Karpas-422 (cell line): Measurements from ENCODE around the gene ADAM22. TPM values are rescaled to one million over a fixed set of nuclear protein-coding genes. Genes with fewer than 3 reads are reported as not detected.

Experiments
- DNase-seq: peaks from one replicate; pipeline ENCODE4 v3.0.0-alpha.2; 2015
- H2AFZ ChIP-seq: fragments of 200-600 bp; sonication (generic); 2 replicates; pipeline ENCODE4 v1.6.1; 2014; ENCODE audit warnings: antibody characterized with exemption, low read length, mixed read lengths
- H3K27ac ChIP-seq: fragments of 200-600 bp; sonication (generic); 2 replicates; pipeline ENCODE4 v1.5.1; 2014; ENCODE audit warnings: mild to moderate bottlenecking, low read length, moderate library complexity
- H3K27me3 ChIP-seq: fragments of 200-600 bp; sonication (generic); 2 replicates; pipeline ENCODE4 v1.6.1; 2014; ENCODE audit warnings: low read length, mixed read lengths
- H3K36me3 ChIP-seq: fragments of 200-600 bp; sonication (generic); 2 replicates; pipeline ENCODE4 v1.6.1; 2014; ENCODE audit warnings: low read length, mixed read lengths; ENCODE audit not compliant: insufficient read depth
- H3K4me1 ChIP-seq: fragments of 200-600 bp; sonication (generic); 2 replicates; pipeline ENCODE4 v1.6.1; 2014; ENCODE audit warnings: mild to moderate bottlenecking, low read length, mixed read lengths
- H3K4me2 ChIP-seq: fragments of 200-600 bp; sonication (generic); 2 replicates; pipeline ENCODE4 v1.6.1; 2014; ENCODE audit warnings: low read length, low read depth, mild to moderate bottlenecking; ENCODE audit not compliant: poor library complexity, severe bottlenecking
- H3K4me3 ChIP-seq: fragments of 200-600 bp; sonication (generic); 2 replicates; pipeline ENCODE4 v1.5.1; 2014; ENCODE audit warnings: mild to moderate bottlenecking, antibody characterized with exemption, low read length, mixed read lengths
- H3K79me2 ChIP-seq: fragments of 200-600 bp; sonication (generic); 2 replicates; pipeline ENCODE4 v1.6.1; 2014; ENCODE audit warnings: mild to moderate bottlenecking, low read length, mixed read lengths
- H3K9ac ChIP-seq: fragments of 200-600 bp; sonication (generic); 2 replicates; pipeline ENCODE4 v1.6.0; 2014; ENCODE audit warnings: low read length
- H3K9me2 ChIP-seq: fragments of 200-600 bp; sonication (generic), shearing (Covaris generic); replicated peaks from 2 replicates; pipeline ENCODE4 v1.6.0; 2014; ENCODE audit warnings: mild to moderate bottlenecking, low read length, moderate library complexity; ENCODE audit not compliant: insufficient read depth
- H3K9me3 ChIP-seq: fragments of 300-700, 200-600 bp; sonication (generic); 2 replicates; pipeline ENCODE4 v1.6.1; 2014; ENCODE audit warnings: low read length, mixed read lengths
- H4K20me1 ChIP-seq: fragments of 200-600 bp; sonication (generic); 2 replicates; pipeline ENCODE4 v1.6.1; 2014; ENCODE audit warnings: mild to moderate bottlenecking, antibody characterized with exemption, low read length, low read depth; ENCODE audit not compliant: insufficient read depth
- total RNA-seq: library from RNA; depleted of rRNA; stranded (reverse); fragments of >200 nt; shearing (Covaris generic); gene quantifications from 2 replicates; pipeline ENCODE4 v1.2.3, GENCODE V29; 2014; ENCODE audit warnings: low replicate concordance

ADAM22 gene
- total RNA-seq, 1 experiment from 2014 or later: 6.1 TPM

GRCh38 chr7:88005191-88005590 is 71.1 kb downstream of the ADAM22 start:
- no peaks in the 10 kb centered on the region for H3K9me2 ChIP-seq
- DNase-seq: no peak
- H3K36me3 ChIP-seq: no peaks in the 10 kb centered on the region
- no peaks in the 10 kb centered on the region for H3K4me1 ChIP-seq
- H3K4me2 ChIP-seq: no peak overlapping the region
- H2AFZ ChIP-seq: no peak overlapping the region
- no peaks in the 10 kb centered on the region for H4K20me1 ChIP-seq
- no peaks in the 10 kb centered on the region for H3K79me2 ChIP-seq
- no peak overlapping the region for H3K4me3 ChIP-seq
- H3K9ac ChIP-seq: no peak overlapping the region
- H3K9me3 ChIP-seq: no peaks in the 10 kb centered on the region
- H3K27me3 ChIP-seq: no peaks in the 10 kb centered on the region
- H3K27ac ChIP-seq: no peak overlapping the region

DNA sequence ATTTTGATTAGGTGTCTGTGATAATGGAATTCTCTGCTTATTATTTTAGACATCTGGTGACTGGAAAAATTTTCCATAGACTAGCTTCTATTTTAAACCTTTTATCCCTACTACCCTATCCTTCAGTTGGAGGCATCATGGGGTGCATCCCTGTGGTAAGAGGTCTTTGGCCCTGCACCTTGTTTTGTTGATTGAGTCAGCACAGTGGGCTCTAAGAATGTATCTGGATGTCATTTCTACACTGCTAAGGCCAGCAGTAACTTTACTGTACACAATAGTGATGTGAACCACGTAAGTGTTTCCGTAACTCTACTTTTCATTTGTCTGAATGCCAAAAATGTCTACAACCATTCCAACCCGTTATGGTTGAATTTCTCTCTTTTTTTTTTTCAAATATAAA is 75.6 kb downstream of the ADAM22 start:
- H4K20me1 ChIP-seq: no peaks in the 10 kb centered on the region
- H3K36me3 ChIP-seq: no peaks in the 10 kb centered on the region
- H3K9me3 ChIP-seq: no peaks in the 10 kb centered on the region
- no peaks in the 10 kb centered on the region for H3K27me3 ChIP-seq
- H3K27ac ChIP-seq: no peak overlapping the region
- H3K4me3 ChIP-seq: no peak overlapping the region
- H3K4me1 ChIP-seq: no peaks in the 10 kb centered on the region
- no peaks in the 10 kb centered on the region for H3K79me2 ChIP-seq
- H3K4me2 ChIP-seq: no peak overlapping the region
- H2AFZ ChIP-seq: no peak overlapping the region
- H3K9ac ChIP-seq: no peak overlapping the region
- no peak for DNase-seq
- H3K9me2 ChIP-seq: no peaks in the 10 kb centered on the region

DNA sequence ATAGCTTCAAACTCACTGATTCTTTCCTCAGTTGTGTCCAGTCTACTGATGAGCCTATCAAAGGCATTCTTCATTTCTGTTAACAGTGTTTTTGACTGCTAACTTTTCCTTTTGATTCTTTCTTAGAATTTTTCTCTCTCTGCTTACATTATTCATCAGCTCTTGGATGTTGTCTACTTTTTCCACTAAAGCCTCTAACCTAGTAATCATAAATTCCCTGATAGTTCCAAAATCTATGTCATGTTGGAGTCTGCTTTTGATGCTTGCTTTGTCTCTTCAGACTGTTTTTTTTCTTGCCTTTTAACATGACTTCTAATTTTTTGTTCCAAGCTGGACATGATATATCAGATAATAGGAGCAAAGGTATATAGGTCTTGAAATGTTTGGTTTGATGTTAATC is 78.0 kb downstream of the ADAM22 start:
- Histone ChIP-seq H3K27ac (no peak overlapping the region), H3K27me3 (no peaks in the 10 kb centered on the region), H3K9ac (no peak overlapping the region), H3K36me3 (no peaks in the 10 kb centered on the region), H3K9me3 (no peaks in the 10 kb centered on the region), H3K4me1 (no peaks in the 10 kb centered on the region), H3K4me2 (no peak overlapping the region), H2AFZ (no peak overlapping the region), H3K9me2 (no peaks in the 10 kb centered on the region), H3K79me2 (no peaks in the 10 kb centered on the region), H4K20me1 (no peaks in the 10 kb centered on the region), H3K4me3 (no peak overlapping the region)
- DNase-seq: no peak

GRCh38 chr7:88013981-88014380 is 79.9 kb downstream of the ADAM22 start:
- no peaks in the 10 kb centered on the region for H3K27me3 ChIP-seq
- DNase-seq: no peak
- H3K9ac ChIP-seq: no peak overlapping the region
- H4K20me1 ChIP-seq: no peaks in the 10 kb centered on the region
- H3K4me1 ChIP-seq: no peaks in the 10 kb centered on the region
- H2AFZ ChIP-seq: no peak overlapping the region
- no peak overlapping the region for H3K4me3 ChIP-seq
- no peaks in the 10 kb centered on the region for H3K79me2 ChIP-seq
- H3K9me3 ChIP-seq: no peaks in the 10 kb centered on the region
- no peak overlapping the region for H3K4me2 ChIP-seq
- H3K27ac ChIP-seq: no peak overlapping the region
- no peaks in the 10 kb centered on the region for H3K9me2 ChIP-seq
- no peaks in the 10 kb centered on the region for H3K36me3 ChIP-seq

GRCh38 chr7:88014581-88014980 is 80.5 kb downstream of the ADAM22 start:
- no peak overlapping the region for H3K27ac ChIP-seq

GRCh38 chr7:88015309-88015708 is 81.3 kb downstream of the ADAM22 start:
- Histone ChIP-seq H3K9ac (no peak overlapping the region), H4K20me1 (no peaks in the 10 kb centered on the region), H3K9me3 (no peaks in the 10 kb centered on the region), H3K27ac (no peak overlapping the region), H3K4me3 (no peak overlapping the region), H3K79me2 (no peaks in the 10 kb centered on the region), H3K4me2 (no peak overlapping the region), H3K9me2 (no peaks in the 10 kb centered on the region), H3K36me3 (no peaks in the 10 kb centered on the region), H2AFZ (no peak overlapping the region), H3K27me3 (no peaks in the 10 kb centered on the region), H3K4me1 (no peaks in the 10 kb centered on the region)
- no peak for DNase-seq

More at GRCh38 chr7:88014581-88014980, 80.5 kb downstream of the ADAM22 start:
- no peaks in the 10 kb centered on the region for H3K9me3 ChIP-seq
- no peak for DNase-seq
- no peaks in the 10 kb centered on the region for H3K36me3 ChIP-seq
- H3K4me2 ChIP-seq: no peak overlapping the region
- no peaks in the 10 kb centered on the region for H3K9me2 ChIP-seq
- no peaks in the 10 kb centered on the region for H3K27me3 ChIP-seq
- no peaks in the 10 kb centered on the region for H3K79me2 ChIP-seq
- no peak overlapping the region for H3K9ac ChIP-seq
- H3K4me3 ChIP-seq: no peak overlapping the region
- no peaks in the 10 kb centered on the region for H4K20me1 ChIP-seq
- no peaks in the 10 kb centered on the region for H3K4me1 ChIP-seq
- H2AFZ ChIP-seq: no peak overlapping the region

GRCh38 chr7:88018501-88018900 is 84.5 kb downstream of the ADAM22 start:
- Histone ChIP-seq H2AFZ (no peak overlapping the region), H3K36me3 (no peaks in the 10 kb centered on the region), H3K27ac (no peak overlapping the region)

GRCh38 chr7:88020953-88021665 is 87.1 kb downstream of the ADAM22 start:
- no peaks in the 10 kb centered on the region for H4K20me1 ChIP-seq
- DNase-seq: no peak
- H3K9me3 ChIP-seq: no peaks in the 10 kb centered on the region
- H3K4me2 ChIP-seq: no peak overlapping the region
- no peak overlapping the region for H2AFZ ChIP-seq
- no peak overlapping the region for H3K9ac ChIP-seq
- no peaks in the 10 kb centered on the region for H3K36me3 ChIP-seq
- H3K79me2 ChIP-seq: no peaks in the 10 kb centered on the region
- H3K4me1 ChIP-seq: no peaks in the 10 kb centered on the region
- H3K9me2 ChIP-seq: no peaks in the 10 kb centered on the region
- H3K27me3 ChIP-seq: no peaks in the 10 kb centered on the region
- no peak overlapping the region for H3K27ac ChIP-seq
- no peak overlapping the region for H3K4me3 ChIP-seq

More at GRCh38 chr7:88018501-88018900, 84.5 kb downstream of the ADAM22 start:
- Histone ChIP-seq H4K20me1 (no peaks in the 10 kb centered on the region), H3K79me2 (no peaks in the 10 kb centered on the region), H3K9me3 (no peaks in the 10 kb centered on the region), H3K4me2 (no peak overlapping the region), H3K9ac (no peak overlapping the region), H3K4me1 (no peaks in the 10 kb centered on the region), H3K9me2 (no peaks in the 10 kb centered on the region), H3K27me3 (no peaks in the 10 kb centered on the region), H3K4me3 (no peak overlapping the region)
- no peak for DNase-seq
